ENCODE measurements around the gene YY1. TPM values are rescaled to one million over a fixed set of nuclear protein-coding genes. Genes with fewer than 3 reads are reported as not detected.
"Not testable (repeated sequence)": the region's sequence is repeated elsewhere in the genome, so short reads cannot be mapped to it uniquely, and the experiment has no call there.

The YY1 gene
- total RNA-seq, 2 donors from 2014 or later, result 75.5 to 77.9 TPM

GRCh38 chr14:100271247-100271939 lies 32.4 kb downstream of the YY1 start:
- DNase-seq (no peak), ATAC-seq (no peak)
- H3K27ac Mint-ChIP-seq, result peak overlapping the region; percentile 34
- H3K4me1 Mint-ChIP-seq, result peaks cover 40% of the 10 kb centered on the region
- no peaks in the 10 kb centered on the region for H3K27me3 Mint-ChIP-seq
- no peaks in the 10 kb centered on the region for H3K9me3 ChIP-seq (ENCODE audit: control insufficient read depth, low read length, poor library complexity, severe bottlenecking)
- H3K4me3 Mint-ChIP-seq, result no peak overlapping the region
- H3K36me3 Mint-ChIP-seq (ENCODE audit: low read depth), result no peaks in the 10 kb centered on the region

GRCh38 chr14:100274250-100274649 lies 35.3 kb downstream of the YY1 start:
- no peak overlapping the region for H3K4me3 Mint-ChIP-seq
- no peaks in the 10 kb centered on the region for H3K36me3 Mint-ChIP-seq (ENCODE audit: low read depth)
- ATAC-seq, result no peak

GRCh38 chr14:100275214-100275613 lies 36.3 kb downstream of the YY1 start:
- H3K27me3 Mint-ChIP-seq, result no peaks in the 10 kb centered on the region
- no peaks in the 10 kb centered on the region for H3K9me3 ChIP-seq (ENCODE audit: control insufficient read depth, low read length, poor library complexity, severe bottlenecking)
- peak overlapping the region; percentile 81 for H3K27ac Mint-ChIP-seq
- no peak for DNase-seq
- H3K4me3 Mint-ChIP-seq, result peak overlapping the region; percentile 25
- no peaks in the 10 kb centered on the region for H3K36me3 Mint-ChIP-seq (ENCODE audit: low read depth)
- no peak for ATAC-seq
- H3K4me1 Mint-ChIP-seq, result peaks cover 39% of the 10 kb centered on the region

More at GRCh38 chr14:100274250-100274649, 35.3 kb downstream of the YY1 start:
- no peak for DNase-seq
- no peaks in the 10 kb centered on the region for H3K27me3 Mint-ChIP-seq
- peaks cover 38% of the 10 kb centered on the region for H3K4me1 Mint-ChIP-seq
- peak overlapping the region; percentile 81 for H3K27ac Mint-ChIP-seq
- no peaks in the 10 kb centered on the region for H3K9me3 ChIP-seq (ENCODE audit: control insufficient read depth, low read length, poor library complexity, severe bottlenecking)

GRCh38 chr14:100278702-100279101 lies 39.8 kb downstream of the YY1 start:
- H3K4me3 Mint-ChIP-seq, result no peak overlapping the region
- peak overlapping the region; percentile 63 for H3K27ac Mint-ChIP-seq
- ATAC-seq (no peak), DNase-seq (no peak)
- no peaks in the 10 kb centered on the region for H3K27me3 Mint-ChIP-seq
- no peaks in the 10 kb centered on the region for H3K9me3 ChIP-seq (ENCODE audit: control insufficient read depth, low read length, poor library complexity, severe bottlenecking)
- H3K36me3 Mint-ChIP-seq (ENCODE audit: low read depth), result no peaks in the 10 kb centered on the region
- peaks cover 35% of the 10 kb centered on the region for H3K4me1 Mint-ChIP-seq

GRCh38 chr14:100279133-100279532 lies 40.2 kb downstream of the YY1 start:
- Mint-ChIP-seq H3K4me3 (no peak overlapping the region), H3K27ac (peak overlapping the region; percentile 63), H3K4me1 (peaks cover 34% of the 10 kb centered on the region), H3K36me3 (ENCODE audit: low read depth) (no peaks in the 10 kb centered on the region), H3K27me3 (no peaks in the 10 kb centered on the region)
- ATAC-seq, result no peak
- no peak for DNase-seq
- H3K9me3 ChIP-seq (ENCODE audit: control insufficient read depth, low read length, poor library complexity, severe bottlenecking), result no peaks in the 10 kb centered on the region

- Mint-ChIP-seq H3K27me3 (no peaks in the 10 kb centered on the region), H3K36me3 (ENCODE audit: low read depth) (no peaks in the 10 kb centered on the region), H3K4me3 (no peak overlapping the region), H3K4me1 (peaks cover 33% of the 10 kb centered on the region), H3K27ac (no peak overlapping the region)
- DNase-seq (no peak), ATAC-seq (peak; percentile 14)
- no peaks in the 10 kb centered on the region for H3K9me3 ChIP-seq (ENCODE audit: control insufficient read depth, low read length, poor library complexity, severe bottlenecking)
Observed at GRCh38 chr14:100279563-100279962, 40.6 kb downstream of the YY1 start.

GRCh38 chr14:100281286-100282082 lies 42.5 kb downstream of the YY1 start:
- no peak for ATAC-seq

GRCh38 chr14:100282083-100282350 lies 43.1 kb downstream of the YY1 start:
- ATAC-seq (no peak), DNase-seq (no peak)
- Mint-ChIP-seq H3K27me3 (no peaks in the 10 kb centered on the region), H3K4me1 (peaks cover 25% of the 10 kb centered on the region), H3K4me3 (no peak overlapping the region), H3K36me3 (ENCODE audit: low read depth) (no peaks in the 10 kb centered on the region), H3K27ac (no peak overlapping the region)
- no peaks in the 10 kb centered on the region for H3K9me3 ChIP-seq (ENCODE audit: control insufficient read depth, low read length, poor library complexity, severe bottlenecking)

More at GRCh38 chr14:100281286-100282082, 42.5 kb downstream of the YY1 start:
- no peak for DNase-seq
- Mint-ChIP-seq H3K27ac (no peak overlapping the region), H3K4me1 (peaks cover 25% of the 10 kb centered on the region), H3K27me3 (no peaks in the 10 kb centered on the region), H3K4me3 (no peak overlapping the region), H3K36me3 (ENCODE audit: low read depth) (no peaks in the 10 kb centered on the region)
- no peaks in the 10 kb centered on the region for H3K9me3 ChIP-seq (ENCODE audit: control insufficient read depth, low read length, poor library complexity, severe bottlenecking)

GRCh38 chr14:100282766-100283419 lies 43.9 kb downstream of the YY1 start:
- ATAC-seq (no peak), DNase-seq (no peak)
- Mint-ChIP-seq H3K27ac (no peak overlapping the region), H3K27me3 (no peaks in the 10 kb centered on the region), H3K4me1 (peaks cover 22% of the 10 kb centered on the region), H3K36me3 (ENCODE audit: low read depth) (no peaks in the 10 kb centered on the region), H3K4me3 (no peak overlapping the region)
- H3K9me3 ChIP-seq (ENCODE audit: control insufficient read depth, low read length, poor library complexity, severe bottlenecking), result no peaks in the 10 kb centered on the region

GRCh38 chr14:100283436-100283835 lies 44.5 kb downstream of the YY1 start:
- peaks cover 20% of the 10 kb centered on the region for H3K4me1 Mint-ChIP-seq
- not testable (repeated sequence) for H3K36me3 Mint-ChIP-seq (ENCODE audit: low read depth); H3K27me3 Mint-ChIP-seq; H3K27ac Mint-ChIP-seq; DNase-seq; ATAC-seq; H3K4me3 Mint-ChIP-seq; H3K9me3 ChIP-seq (ENCODE audit: control insufficient read depth, low read length, poor library complexity, severe bottlenecking)

GRCh38 chr14:100283984-100284881 lies 45.3 kb downstream of the YY1 start:
- Mint-ChIP-seq H3K4me3 (peak overlapping the region; percentile 52), H3K4me1 (peaks cover 12% of the 10 kb centered on the region), H3K36me3 (ENCODE audit: low read depth) (no peaks in the 10 kb centered on the region), H3K27ac (peak overlapping the region; percentile 72), H3K27me3 (no peaks in the 10 kb centered on the region)
- DNase-seq, result no peak
- H3K9me3 ChIP-seq (ENCODE audit: control insufficient read depth, low read length, poor library complexity, severe bottlenecking), result no peaks in the 10 kb centered on the region
- ATAC-seq, result no peak

- H3K27ac Mint-ChIP-seq, result peak overlapping the region; percentile 65
- H3K9me3 ChIP-seq (ENCODE audit: control insufficient read depth, low read length, poor library complexity, severe bottlenecking), result no peaks in the 10 kb centered on the region
- no peaks in the 10 kb centered on the region for H3K36me3 Mint-ChIP-seq (ENCODE audit: low read depth)
- no peaks in the 10 kb centered on the region for H3K27me3 Mint-ChIP-seq
- ATAC-seq, result peak; percentile 92
- peak; percentile 78 to 84 (median 83) for DNase-seq
- H3K4me1 Mint-ChIP-seq, result peaks cover 9% of the 10 kb centered on the region
- peak overlapping the region; percentile 88 for H3K4me3 Mint-ChIP-seq
Observed at GRCh38 chr14:100285021-100285912, 46.3 kb downstream of the YY1 start.

Data from T-helper 17 cell (primary cell).